Gastrocnemius medialis (tissue), 4 donors: ENCODE measurements around the gene TBC1D13. TPM values are rescaled to one million over a fixed set of nuclear protein-coding genes. Genes with fewer than 3 reads are reported as not detected.
A peak's percentile ranks its signal among the peaks of the same experiment; 100 is the strongest.

ENCODE experiments used
- ATAC-seq, 2 donors: fragments of 150-250 bp; one replicate each; pipeline ENCODE4 v1.9.1; 2016
- DNase-seq, 2 donors: peaks; one replicate each; pipeline ENCODE4 v3.0.0-alpha.2; 2019
- H3K27ac ChIP-seq, 4 donors: fragments of 200-600 bp; sonication (generic); 1 replicate in 1 of 4; 2 replicates in 3 of 4; pipeline ENCODE4 v1.5.1; 2016 to 2018; ENCODE audit warnings: mild to moderate bottlenecking in 2 of 4, moderate library complexity in 1 of 4
- H3K27me3 ChIP-seq, 3 donors: fragments of 200-600 bp; sonication (generic) in 2 of 3; 1 replicate in 1 of 3; 2 replicates in 2 of 3; pipeline versions ENCODE4 v1.5.1 to v1.6.0; 2016 to 2019; ENCODE audit warnings: mild to moderate bottlenecking in 1 of 3, moderate library complexity in 1 of 3
- H3K36me3 ChIP-seq, 2 donors: fragments of 200-600 bp; sonication (generic) in 1 of 2; one replicate each; pipeline ENCODE4 v1.5.1; 2017 to 2018
- H3K4me1 ChIP-seq, 2 donors: fragments of 200-600 bp; sonication (generic) in 1 of 2; one replicate each; pipeline ENCODE4 v1.5.1; 2016 to 2017; ENCODE audit warnings: mild to moderate bottlenecking in 2 of 2
- H3K4me3 ChIP-seq, 4 donors: fragments of 200-600 bp; sonication (generic) in 3 of 4; 1 replicate in 1 of 4; 2 replicates in 3 of 4; pipeline ENCODE4 v1.5.1; 2016 to 2019; ENCODE audit warnings: mild to moderate bottlenecking in 2 of 4
- H3K9me3 ChIP-seq, 3 donors: fragments of 200-600 bp; sonication (generic) in 2 of 3; 1 replicate in 1 of 3; 2 replicates in 2 of 3; pipeline ENCODE4 v1.5.1; 2016 to 2019
- POLR2A ChIP-seq, 2 donors: fragments of 450-650 bp; IDR thresholded peaks; one replicate each; pipeline ENCODE4 v1.6.1; 2017; ENCODE audit warnings: antibody characterized with exemption in 2 of 2, mild to moderate bottlenecking in 2 of 2, moderate library complexity in 2 of 2
- in situ Hi-C, 4 donors: fragments of 200-750 bp; cut with MboI; loops; one replicate each; pipeline versions ENCODE4 v1.15.0 to v1.8.0; 2017; ENCODE audit warnings: low sequenced_read_pairs in 4 of 4
- intact Hi-C: fragments of 100-400 bp; cut with DNase I; formaldehyde crosslinking; loops from one replicate; pipeline ENCODE4 v1.15.1; 2023; ENCODE audit warnings: low total_unique reads
- total RNA-seq, 4 donors: library from RNA; depleted of rRNA; stranded (reverse); fragments of >200 nt; gene quantifications; one replicate each; pipeline versions ENCODE4 v1.1.0 to v1.2.3, GENCODE V29; 2016
- TF ChIP-seq, protein P1 (sequence below), 5 experiments: fragments of 450-650 bp in 3 of 5; fragments of 200-600 bp in 2 of 5; sonication (generic) in 2 of 5; IDR thresholded peaks in 4 of 5; conservative IDR thresholded peaks in 1 of 5; 1 replicate in 4 of 5; 2 replicates in 1 of 5; pipeline ENCODE4 v1.5.1; 2016 to 2019; ENCODE audit warnings: antibody characterized with exemption in 5 of 5, mild to moderate bottlenecking in 3 of 5, moderate library complexity in 3 of 5

TBC1D13 gene
- total RNA-seq, 4 donors from 2014 or later = 7.8 to 14.3 (median 11.3) TPM

DNA sequence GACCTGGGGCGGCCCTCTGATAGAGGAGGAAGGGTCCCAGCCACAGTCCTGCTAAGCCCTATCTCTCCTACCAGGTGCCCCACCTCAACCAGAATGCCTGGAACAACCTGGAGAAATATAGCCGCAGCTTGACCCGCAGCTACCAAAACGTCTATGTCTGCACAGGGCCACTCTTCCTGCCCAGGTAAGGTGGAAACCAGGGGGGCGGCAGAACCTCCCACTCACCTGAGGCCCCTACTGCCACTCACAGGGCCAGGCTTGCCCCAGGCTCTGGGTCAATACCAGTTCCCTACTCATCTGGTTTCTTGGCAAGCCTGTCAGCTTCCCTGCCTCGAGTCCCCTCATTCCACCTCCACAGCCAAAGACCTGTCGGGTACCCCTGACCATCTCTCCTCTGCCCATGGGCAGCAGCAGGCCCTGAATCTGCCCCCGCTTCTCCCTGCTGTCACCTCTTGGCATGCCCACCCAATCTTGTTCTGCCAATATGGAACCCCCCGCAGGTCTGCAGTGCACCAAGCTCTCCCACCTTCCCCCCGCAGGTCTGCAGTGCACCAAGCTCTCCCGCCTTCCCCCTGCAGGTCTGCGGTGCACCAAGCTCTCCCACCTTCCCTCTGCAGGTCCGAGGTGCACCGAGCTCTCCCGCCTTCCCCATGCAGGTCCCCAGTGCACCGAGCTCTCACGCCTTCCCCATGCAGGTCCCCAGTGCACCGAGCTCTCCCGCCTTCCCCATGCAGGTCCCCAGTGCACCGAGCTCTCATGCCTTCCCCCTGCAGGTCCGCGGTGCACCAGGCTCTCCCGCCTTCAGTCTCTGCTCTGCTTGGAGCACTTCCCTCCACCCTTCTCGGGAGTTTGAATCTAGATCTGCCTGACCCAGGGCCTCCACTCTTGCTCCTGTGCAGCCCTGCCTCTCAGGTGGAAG lies 33.9 kb downstream of the TBC1D13 start:
- in situ Hi-C loops = no loop called here
- Histone ChIP-seq H3K27ac (peak overlapping the region in 1 of 4 donors; percentile 96), H3K4me3 (no peak overlapping the region), H3K27me3 (no peaks in the 10 kb centered on the region), H3K36me3 (peaks cover 0 to 42% of the 10 kb centered on the region in 2 donors), H3K4me1 (peaks cover 4 to 12% of the 10 kb centered on the region in 2 donors), H3K9me3 (no peaks in the 10 kb centered on the region)
- ATAC-seq (no peak), DNase-seq (no peak)
- intact Hi-C loops = no loop called here
- no peak for TF ChIP-seq POLR2A (IDR thresholded peaks at IDR 0.05)
- TF ChIP-seq, protein P1, sequence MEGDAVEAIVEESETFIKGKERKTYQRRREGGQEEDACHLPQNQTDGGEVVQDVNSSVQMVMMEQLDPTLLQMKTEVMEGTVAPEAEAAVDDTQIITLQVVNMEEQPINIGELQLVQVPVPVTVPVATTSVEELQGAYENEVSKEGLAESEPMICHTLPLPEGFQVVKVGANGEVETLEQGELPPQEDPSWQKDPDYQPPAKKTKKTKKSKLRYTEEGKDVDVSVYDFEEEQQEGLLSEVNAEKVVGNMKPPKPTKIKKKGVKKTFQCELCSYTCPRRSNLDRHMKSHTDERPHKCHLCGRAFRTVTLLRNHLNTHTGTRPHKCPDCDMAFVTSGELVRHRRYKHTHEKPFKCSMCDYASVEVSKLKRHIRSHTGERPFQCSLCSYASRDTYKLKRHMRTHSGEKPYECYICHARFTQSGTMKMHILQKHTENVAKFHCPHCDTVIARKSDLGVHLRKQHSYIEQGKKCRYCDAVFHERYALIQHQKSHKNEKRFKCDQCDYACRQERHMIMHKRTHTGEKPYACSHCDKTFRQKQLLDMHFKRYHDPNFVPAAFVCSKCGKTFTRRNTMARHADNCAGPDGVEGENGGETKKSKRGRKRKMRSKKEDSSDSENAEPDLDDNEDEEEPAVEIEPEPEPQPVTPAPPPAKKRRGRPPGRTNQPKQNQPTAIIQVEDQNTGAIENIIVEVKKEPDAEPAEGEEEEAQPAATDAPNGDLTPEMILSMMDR (IDR thresholded peaks at IDR 0.05 in 4 of 5, conservative IDR thresholded peaks at IDR 0.05 in 1 of 5) = no peak

DNA sequence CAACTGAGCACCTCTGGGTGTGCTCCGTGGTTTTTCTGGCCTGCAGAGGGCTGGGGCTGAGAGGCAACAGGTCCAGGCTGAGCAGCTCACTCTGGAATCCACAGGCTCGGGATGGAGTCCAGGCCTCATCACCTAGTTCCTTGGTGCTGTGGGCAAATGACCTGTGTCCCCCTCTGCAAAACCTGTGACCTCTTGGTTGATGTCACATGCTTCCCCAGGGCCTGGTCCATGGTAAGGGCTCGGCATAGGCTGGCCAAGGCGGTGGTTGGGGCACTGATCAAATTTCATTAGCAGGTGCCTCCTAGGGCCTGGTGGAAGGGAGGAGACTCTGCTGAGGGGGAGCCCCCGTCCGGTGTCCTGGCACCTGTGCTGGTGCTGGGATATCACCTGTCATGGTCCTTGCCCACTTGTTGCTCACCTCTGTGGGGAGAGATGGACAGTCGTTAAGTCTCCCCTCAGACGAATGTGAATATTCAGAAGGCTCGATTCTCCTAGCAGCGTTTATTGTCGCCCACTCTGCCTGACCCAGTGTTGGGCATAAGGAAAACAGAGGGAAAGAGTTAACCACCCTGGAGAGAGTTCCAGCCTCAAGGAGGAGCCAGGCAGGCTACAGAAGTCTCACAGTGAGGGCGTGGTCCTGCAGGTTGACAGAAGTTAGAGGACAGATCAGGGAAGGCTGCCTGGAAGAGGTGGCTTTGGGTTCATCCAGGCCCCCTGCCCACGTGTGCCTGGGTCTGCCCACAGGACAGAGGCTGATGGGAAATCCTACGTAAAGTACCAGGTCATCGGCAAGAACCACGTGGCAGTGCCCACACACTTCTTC lies 34.7 kb downstream of the TBC1D13 start:
- H3K36me3 ChIP-seq = peaks cover 0 to 49% of the 10 kb centered on the region in 2 donors
- peaks cover 4 to 12% of the 10 kb centered on the region in 2 donors for H3K4me1 ChIP-seq
- no peaks in the 10 kb centered on the region for H3K9me3 ChIP-seq
- in situ Hi-C loops = no loop called here
- no peak for ATAC-seq
- intact Hi-C loops = no loop called here
- no peak overlapping the region for H3K27ac ChIP-seq
- H3K4me3 ChIP-seq = no peak overlapping the region
- no peaks in the 10 kb centered on the region for H3K27me3 ChIP-seq
- DNase-seq = no peak
- TF ChIP-seq POLR2A (IDR thresholded peaks at IDR 0.05) = no peak
- TF ChIP-seq, protein P1 (IDR thresholded peaks at IDR 0.05 in 4 of 5, conservative IDR thresholded peaks at IDR 0.05 in 1 of 5) = no peak

DNA sequence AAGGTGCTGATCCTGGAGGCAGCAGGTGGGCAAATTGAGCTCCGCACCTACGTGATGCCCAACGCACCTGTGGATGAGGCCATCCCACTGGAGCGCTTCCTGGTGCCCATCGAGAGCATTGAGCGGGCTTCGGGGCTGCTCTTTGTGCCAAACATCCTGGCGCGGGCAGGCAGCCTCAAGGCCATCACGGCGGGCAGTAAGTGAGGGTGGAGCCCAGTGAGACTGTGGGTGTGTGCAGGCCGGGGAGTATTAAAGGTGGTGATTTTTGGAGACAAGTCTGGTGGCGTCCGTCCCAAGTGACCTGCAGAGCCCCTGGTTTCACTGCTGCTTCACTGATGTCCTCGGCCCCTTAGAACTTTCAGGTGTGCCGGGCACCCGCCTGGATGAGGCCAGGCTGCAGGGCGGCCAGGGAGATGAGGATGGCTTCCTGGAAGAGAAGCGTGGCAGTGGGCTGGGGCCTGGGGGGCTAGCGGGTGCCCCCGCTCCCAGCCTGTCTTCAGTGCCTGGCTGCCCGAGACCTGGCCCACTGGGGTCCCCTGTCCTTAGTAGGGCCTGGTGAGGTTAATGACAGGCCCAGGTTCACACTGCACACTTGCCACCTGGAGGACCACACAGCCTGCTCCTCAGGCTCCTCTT lies 35.5 kb downstream of the TBC1D13 start:
- in situ Hi-C loops = no loop called here
- TF ChIP-seq, protein P1 (IDR thresholded peaks at IDR 0.05 in 4 of 5, conservative IDR thresholded peaks at IDR 0.05 in 1 of 5) = no peak
- TF ChIP-seq POLR2A (IDR thresholded peaks at IDR 0.05) = no peak
- H3K9me3 ChIP-seq = no peaks in the 10 kb centered on the region
- H3K27me3 ChIP-seq = no peaks in the 10 kb centered on the region
- ATAC-seq (no peak), DNase-seq (no peak)
- peaks cover 0 to 51% of the 10 kb centered on the region in 2 donors for H3K36me3 ChIP-seq
- H3K4me1 ChIP-seq = peaks cover 4 to 12% of the 10 kb centered on the region in 2 donors
- intact Hi-C loops = no loop called here
- no peak overlapping the region for H3K27ac ChIP-seq
- no peak overlapping the region for H3K4me3 ChIP-seq

DNA sequence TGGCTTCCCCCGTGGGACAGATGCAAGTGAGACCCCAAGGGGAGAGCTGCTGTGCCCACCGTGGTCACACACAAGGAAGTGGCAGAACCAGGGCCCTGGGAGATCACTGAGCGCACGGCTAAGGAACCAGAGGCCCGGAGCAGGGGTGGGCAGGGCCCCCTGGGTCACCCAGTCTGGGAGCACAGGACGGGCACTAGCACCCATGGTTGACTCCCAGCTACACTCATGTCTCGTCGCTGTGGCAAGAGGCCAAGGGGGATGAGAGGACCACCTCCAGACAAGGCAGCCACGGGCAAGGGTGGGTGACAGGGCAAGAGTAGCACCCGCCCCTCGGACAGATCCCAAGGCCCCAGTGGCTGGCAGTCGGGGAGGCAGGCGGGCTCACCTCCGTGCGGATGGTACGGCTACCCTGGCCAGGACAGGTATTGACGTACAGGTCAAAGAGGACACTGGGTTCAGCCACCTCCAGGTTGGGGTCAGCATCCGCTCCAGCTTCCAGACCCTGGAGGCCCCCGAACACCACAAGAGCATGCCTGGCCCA lies 36.4 kb downstream of the TBC1D13 start:
- Histone ChIP-seq H3K27ac (no peak overlapping the region), H3K27me3 (no peaks in the 10 kb centered on the region), H3K4me3 (no peak overlapping the region), H3K36me3 (peaks cover 0 to 56% of the 10 kb centered on the region in 2 donors), H3K9me3 (no peaks in the 10 kb centered on the region), H3K4me1 (peaks cover 4 to 12% of the 10 kb centered on the region in 2 donors)
- ATAC-seq (no peak), DNase-seq (no peak)
- TF ChIP-seq, protein P1 (IDR thresholded peaks at IDR 0.05 in 4 of 5, conservative IDR thresholded peaks at IDR 0.05 in 1 of 5) = no peak
- no peak for TF ChIP-seq POLR2A (IDR thresholded peaks at IDR 0.05)
- in situ Hi-C loops = no loop called here
- intact Hi-C loops = no loop called here
